ENCODE data around the gene SH3GL1.
"Not testable (repeated sequence)": the region's sequence is repeated elsewhere in the genome, so short reads cannot be mapped to it uniquely, and the experiment has no call there.

SH3GL1 gene

DNA sequence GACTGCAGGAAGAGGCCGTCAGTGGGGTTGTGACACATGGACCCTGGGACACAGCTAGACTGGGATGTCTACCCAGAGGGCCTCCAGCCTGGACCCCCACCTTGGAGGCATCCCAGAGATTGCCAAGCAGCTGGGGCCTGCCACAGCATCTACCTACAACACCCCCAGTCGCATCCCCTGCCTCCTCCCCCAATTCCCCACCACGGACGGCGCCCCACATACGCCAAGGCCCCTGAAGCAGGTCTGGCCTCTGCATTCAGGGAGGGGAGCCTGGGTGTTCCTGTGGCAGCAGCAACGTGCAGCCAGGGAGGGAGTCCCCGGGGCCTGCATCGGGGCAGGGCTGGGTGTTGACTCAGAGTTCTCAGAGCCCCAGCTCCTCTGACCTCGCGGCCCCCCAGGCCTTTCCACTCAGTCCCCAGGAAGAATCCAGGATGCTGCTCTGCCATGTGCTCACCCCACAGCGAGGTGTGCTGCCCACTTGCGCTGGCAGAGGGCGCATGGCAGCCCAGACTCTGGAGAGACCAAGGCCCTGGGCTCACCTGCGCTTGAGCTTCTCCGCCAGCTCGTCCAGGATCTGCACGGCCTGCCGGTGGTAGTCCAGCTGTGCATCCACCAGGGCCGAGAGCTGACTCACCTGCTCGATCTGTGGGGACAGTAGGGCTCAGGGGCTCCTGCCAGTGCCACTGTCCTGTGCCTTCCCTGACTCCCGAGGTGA, 37.4 kb downstream of the SH3GL1 start:
- no peak for DNase-seq (ENCODE audit: low spot score)

DNA sequence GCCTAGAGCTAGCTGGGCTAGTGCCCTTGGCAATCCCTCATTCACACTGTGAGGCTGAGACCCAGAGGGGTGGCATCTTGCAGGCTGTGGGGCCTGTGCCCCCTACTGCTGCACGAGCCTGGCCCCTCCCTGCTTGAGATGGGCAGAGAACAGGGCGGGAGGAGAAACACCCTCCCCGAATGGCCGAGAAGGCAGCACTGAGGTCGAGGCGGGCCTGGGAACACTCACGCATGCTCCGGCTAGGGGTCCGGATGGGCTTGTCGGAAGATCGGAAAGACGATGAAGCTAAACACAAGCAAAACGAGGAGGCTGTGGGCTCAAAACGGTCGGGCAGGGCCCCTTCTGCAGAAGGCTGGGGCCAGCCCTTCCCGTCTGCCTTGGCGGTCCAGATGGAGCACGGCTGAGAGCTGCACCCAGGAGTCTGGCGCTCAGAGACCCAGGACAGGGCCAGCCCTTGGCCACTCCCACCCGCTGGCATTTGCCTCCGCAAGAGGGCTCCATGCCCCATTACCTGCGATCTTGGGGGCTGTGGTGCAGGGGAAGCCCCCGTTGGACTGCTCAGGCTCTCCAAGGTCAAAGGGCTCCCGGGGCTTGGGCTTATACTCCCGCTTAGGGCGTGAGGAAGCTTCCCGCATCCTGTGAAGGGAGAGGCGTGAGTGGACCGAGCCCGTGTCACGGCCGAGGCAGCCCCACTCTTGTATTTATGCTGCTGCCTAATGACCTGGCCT, 38.1 kb downstream of the SH3GL1 start:
- DNase-seq (ENCODE audit: low spot score): no peak

DNA sequence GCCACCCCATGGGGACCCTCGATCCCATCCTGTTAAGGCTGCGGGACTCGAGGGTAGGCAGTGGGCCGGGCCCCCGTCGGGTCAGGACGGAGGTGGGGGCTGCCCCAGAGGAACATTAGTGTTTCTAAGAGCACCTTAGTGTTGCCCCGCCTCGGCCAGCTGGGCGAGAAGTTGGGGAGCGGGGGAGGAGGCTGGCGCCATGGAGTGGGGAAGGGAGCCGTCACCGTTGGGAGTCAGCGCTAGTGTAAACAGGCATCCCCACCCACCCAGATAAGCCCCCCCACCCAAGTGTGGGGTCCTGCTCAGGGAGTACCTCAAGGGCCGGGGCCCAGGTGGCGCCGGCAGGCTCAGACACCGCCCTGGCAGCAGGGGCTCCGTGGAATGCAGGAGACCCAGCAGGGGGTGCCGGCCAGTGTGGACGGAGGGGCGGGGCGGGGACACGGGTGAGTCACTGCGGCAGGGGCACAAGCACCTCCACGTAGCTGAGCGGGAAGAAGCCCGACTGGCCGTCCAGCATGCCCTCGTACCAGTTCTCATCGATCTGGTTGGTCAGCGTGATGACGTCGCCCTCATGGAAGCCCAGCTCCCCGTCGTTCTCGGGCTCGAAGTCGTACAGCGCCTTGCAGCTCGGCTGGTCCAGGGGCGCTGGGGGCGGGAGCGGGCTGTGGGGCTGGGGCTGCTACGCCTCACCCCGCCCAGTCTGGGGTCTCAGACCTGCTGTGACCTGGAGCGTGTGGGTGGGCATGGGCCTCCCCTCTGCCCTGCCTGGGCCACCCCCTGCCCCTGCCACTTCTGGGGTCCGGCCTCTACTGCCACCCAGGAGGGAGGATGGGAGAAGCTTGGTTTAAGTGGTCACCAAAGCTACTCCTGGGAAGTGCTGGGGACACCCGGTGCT, 38.9 kb downstream of the SH3GL1 start:
- no peak for DNase-seq (ENCODE audit: low spot score)

DNA sequence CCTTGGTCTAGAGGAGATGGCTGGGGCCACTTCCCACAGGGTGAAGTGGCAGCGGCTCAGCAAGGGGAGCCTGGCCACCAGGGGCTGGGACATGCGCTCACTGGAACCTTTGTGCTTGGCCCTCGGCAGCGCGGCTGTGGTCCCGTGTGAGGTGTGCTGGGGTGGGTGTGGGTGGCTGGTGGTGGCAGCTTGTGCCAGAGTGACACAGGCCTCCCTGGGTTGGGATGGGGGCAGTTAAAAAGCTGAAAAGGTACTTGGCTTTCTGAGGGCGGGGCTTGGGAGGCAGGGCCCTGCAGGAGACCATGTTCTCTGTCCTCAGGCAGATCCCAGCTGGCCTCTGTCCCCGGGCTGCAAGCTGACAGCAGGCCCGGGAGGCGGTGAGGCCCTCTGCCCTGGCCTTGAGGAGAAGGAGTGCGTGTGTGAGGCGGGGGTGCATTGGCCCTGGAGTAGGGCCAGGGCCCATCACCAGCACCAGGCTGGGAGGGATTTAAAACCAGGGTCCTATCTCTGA, 39.7 kb downstream of the SH3GL1 start:
- no peak for DNase-seq (ENCODE audit: low spot score)

- DNase-seq (ENCODE audit: low spot score): no peak
Observed at GRCh38 chr19:4360081-4360569, 40.2 kb downstream of the SH3GL1 start.

- DNase-seq (ENCODE audit: low spot score): no peak
Observed at GRCh38 chr19:4359627-4360000, 40.7 kb downstream of the SH3GL1 start.

GRCh38 chr19:4358709-4359626, 41.4 kb downstream of the SH3GL1 start:
- DNase-seq (ENCODE audit: low spot score): no peak

- DNase-seq (ENCODE audit: low spot score): no peak
Observed at GRCh38 chr19:4357921-4358326, 42.4 kb downstream of the SH3GL1 start.

DNA sequence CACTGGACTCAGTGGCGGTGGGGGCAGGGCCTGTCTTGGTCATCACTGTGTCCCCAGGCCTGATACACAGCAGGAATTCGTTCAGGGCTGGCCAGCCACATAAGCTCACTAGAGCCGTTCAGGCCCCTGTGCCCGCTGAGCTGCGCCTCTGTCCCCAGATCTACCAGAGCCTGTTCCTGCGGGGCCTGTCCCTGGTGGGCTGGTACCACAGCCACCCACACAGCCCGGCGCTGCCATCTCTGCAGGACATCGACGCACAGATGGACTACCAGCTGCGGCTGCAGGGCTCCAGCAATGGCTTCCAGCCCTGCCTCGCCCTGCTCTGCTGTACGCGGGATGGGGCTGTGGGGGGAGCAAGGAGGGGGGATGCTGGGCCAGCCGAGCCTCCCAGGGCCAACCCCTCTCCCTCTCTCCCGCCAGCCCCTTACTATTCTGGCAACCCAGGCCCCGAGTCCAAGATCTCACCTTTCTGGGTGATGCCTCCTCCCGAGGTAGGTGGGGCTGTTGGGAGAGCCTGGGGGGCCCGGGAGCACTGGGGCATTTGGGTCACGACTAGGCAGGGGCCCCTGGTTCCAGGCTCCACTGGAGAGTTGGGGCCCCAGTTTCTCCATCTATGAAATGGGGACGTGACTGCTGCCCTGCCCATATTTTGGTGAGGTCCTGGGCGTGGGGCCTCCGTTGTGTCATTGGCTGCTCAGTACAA, 43.1 kb downstream of the SH3GL1 start:
- DNase-seq (ENCODE audit: low spot score): no peak

GRCh38 chr19:4354897-4355296, 45.5 kb downstream of the SH3GL1 start:
- no peak for DNase-seq (ENCODE audit: low spot score)

DNA sequence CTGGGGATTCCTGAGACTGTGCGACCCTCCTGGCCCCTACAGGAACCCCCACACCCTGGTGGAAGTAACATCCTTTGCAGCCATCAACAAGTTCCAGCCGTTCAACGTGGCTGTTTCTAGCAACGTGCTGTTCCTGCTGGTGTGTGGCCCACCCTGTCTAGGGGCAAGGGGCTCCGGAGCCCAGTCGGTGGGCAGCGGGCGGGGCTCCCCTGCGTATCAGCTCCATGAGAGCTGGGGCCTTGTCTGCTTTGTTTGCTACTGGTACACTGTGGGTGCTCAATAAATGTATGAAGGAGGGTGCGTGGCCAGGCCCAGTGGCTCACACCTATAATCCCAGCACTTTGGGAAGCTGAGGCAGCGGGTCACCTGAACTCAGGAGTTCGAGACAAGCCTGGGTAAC, 46.1 kb downstream of the SH3GL1 start:
- no peak for DNase-seq (ENCODE audit: low spot score)

DNA sequence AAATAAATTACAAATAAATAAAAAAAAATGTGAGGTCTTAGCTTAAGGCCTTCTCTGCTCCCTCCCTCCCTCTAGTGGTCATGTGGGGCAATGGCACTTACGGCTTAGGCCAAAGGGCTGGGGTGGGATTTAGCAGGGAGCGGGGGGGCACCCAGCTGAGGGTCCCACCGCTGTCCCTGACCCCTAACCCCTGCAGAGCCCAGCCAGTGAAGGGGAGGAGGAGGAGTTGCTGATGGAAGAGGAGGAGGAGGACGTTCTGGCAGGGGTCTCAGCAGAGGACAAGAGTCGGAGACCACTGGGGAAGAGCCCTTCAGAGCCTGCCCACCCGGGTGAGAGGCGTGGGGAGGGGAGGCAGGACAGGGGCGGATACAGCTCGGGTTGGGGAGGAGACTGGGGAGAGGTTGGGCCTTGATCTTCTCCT, 47.6 kb downstream of the SH3GL1 start:
- no peak for DNase-seq (ENCODE audit: low spot score)

GRCh38 chr19:4350726-4351125, 49.6 kb downstream of the SH3GL1 start:
- no peak for DNase-seq (ENCODE audit: low spot score)

- no peak for DNase-seq (ENCODE audit: low spot score)
Observed at GRCh38 chr19:4350111-4350510, 50.2 kb downstream of the SH3GL1 start.

DNA sequence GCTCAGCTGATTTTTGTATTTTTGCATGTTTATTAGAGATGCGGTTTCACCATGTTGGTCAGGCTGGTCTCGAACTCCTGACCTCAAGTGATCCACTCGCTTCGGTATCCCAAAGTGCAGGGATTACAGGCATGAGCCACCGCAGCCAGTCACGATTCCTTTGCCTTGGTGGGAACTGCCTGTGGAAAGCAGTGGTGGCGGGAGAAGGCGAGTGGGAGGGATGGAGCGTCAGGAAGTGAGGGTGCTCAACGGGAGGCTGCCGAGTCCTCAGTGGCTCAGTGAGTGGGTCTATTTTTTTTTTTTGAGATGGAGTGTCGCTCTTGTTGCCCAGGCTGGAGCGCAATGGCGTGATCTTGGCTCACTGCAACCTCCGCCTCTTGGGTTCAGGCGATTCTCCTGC, 51.1 kb downstream of the SH3GL1 start:
- not testable (repeated sequence) for DNase-seq (ENCODE audit: low spot score)

- no peak for DNase-seq (ENCODE audit: low spot score)
Observed at GRCh38 chr19:4347521-4347920, 52.8 kb downstream of the SH3GL1 start.

DNA sequence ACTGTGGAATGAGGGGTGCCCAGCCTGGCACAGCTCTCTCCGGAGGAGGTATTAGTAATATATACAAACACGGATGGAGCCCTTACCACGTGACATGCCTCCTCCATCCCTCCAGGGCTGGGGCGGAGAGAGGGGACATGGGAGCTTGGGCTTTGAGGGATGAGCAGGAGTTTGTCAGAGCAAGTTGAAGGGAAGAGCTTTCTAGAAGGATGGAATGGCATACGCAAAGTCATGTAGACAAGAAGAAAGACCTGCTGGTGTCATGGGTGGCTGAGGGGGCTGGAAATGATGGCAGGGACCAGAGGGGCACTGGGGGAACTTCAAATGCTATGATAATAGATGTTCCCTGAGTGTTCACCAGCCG, 54.3 kb downstream of the SH3GL1 start:
- no peak for DNase-seq (ENCODE audit: low spot score)

GRCh38 chr19:4345342-4346019, 54.9 kb downstream of the SH3GL1 start:
- no peak for DNase-seq (ENCODE audit: low spot score)

GRCh38 chr19:4343370-4344307, 56.7 kb downstream of the SH3GL1 start, which contains the start of gene MPND:
TSS of gene MPND (plus strand) at chr19:4343562. CDS start at chr19:4343594, 32 bp downstream.
- peak; percentile 91 for DNase-seq (ENCODE audit: low spot score)

Measured in pons (tissue), 1 donor.